CD4-positive, alpha-beta T cell treated with Interleukin-21 for 1 hour (primary cell): Measurements from ENCODE around the gene IFNA7.
"Not testable (repeated sequence)": the region's sequence is repeated elsewhere in the genome, so short reads cannot be mapped to it uniquely, and the experiment has no call there.

ENCODE experiments used
- DNase-seq: peaks from one replicate; pipeline ENCODE4 v3.0.0-alpha.2; 2020

Gene IFNA7

DNA sequence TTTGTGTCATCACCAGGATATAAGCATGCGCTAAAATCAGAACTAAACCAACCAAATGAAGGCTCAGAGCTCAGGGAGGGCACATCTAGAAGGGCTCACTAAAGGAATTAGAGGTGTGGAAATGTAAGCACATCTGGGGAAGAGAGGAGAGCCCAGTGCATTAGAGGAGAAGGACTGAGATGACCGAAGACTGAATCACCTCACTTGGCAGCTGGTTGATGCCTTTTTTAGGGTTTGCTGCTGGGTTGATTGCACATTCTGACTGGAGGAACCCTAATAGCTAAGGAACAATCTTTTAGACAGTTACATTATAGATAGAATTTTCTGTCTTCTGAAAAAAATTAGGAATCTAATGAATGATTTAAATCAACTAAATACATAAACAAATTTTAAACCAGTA lies 27.3 kb downstream of the IFNA7 start:
- no peak for DNase-seq

- no peak for DNase-seq
Observed at GRCh38 chr9:21172156-21172555, 29.8 kb downstream of the IFNA7 start.

GRCh38 chr9:21171351-21171750 lies 30.7 kb downstream of the IFNA7 start:
- DNase-seq, result no peak

DNA sequence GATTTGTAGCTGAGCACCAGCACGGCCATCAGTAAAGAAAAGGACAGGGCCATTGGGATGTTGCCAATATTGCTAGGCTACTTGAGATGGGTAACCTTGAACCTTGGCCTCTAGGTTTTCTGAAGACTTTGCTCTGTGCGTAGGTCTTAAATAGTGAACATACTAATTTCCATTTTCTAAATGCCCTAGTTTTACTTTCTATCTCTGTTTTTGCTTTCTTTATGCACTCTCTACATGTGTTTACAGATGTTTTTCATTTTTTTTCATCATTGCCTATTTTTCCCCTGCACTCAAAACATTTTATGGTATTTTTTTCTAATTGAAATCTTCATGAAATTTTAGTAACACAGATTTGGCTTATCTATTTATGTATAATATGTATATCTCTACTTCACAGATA lies 35.4 kb downstream of the IFNA7 start, which contains the start of gene IFNA21:
Gene IFNA21, minus strand, starts transcription at position 101 of the 400 bp plus-strand sequence. Its CDS starts 48 bp downstream, at position 53.
- not testable (repeated sequence) for DNase-seq

GRCh38 chr9:21165516-21165915 lies 36.5 kb downstream of the IFNA7 start:
- DNase-seq, result no peak

GRCh38 chr9:21160178-21160577 lies 41.8 kb downstream of the IFNA7 start:
- peak; percentile 56 for DNase-seq

- DNase-seq, result no peak
Observed at GRCh38 chr9:21155501-21155900, 46.5 kb downstream of the IFNA7 start.

- peak; percentile 43 for DNase-seq
Observed at GRCh38 chr9:21154018-21154608, 47.9 kb downstream of the IFNA7 start.

DNA sequence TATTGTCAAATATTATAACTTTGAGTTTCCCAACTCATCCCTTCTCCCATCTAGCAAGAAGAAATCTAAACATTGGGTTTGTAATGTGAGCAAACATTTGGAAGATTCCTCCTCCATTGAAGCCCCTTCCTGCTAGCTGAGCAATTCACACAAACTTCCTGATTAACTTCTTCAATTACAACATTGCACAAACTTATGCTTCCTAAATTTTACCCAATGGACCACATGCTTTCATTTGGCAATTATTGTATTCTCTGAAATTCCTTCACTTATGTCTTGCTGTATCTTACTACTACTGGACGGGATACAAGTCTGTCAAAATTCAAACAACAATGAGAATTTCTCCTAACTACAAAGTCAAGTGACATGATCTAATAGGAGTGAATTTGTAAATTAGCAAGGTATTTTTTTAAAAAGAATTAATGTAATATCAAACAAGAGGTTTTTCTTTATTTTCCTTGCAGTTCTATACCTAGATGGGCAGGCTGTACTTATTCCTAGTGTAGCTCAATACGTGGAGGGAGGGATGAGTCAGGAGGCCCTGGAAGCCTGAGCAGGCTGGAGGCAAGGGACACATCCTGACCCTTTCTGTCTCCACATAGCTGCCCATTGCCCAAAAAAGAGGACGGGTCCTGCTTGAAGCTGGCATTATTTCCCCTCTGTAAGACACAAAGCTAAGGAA lies 48.5 kb downstream of the IFNA7 start:
- DNase-seq, result no peak
